GM21576 (cell line): ENCODE data around the gene SLC35F3.
"Not testable (repeated sequence)": the region's sequence is repeated elsewhere in the genome, so short reads cannot be mapped to it uniquely, and the experiment has no call there.

Source experiments
- ATAC-seq: cut with Tn5 transposase; IDR thresholded peaks from one replicate; pipeline ENCODE4 v1.9.1; 2021; ENCODE audit warnings: mild to moderate bottlenecking, moderate library complexity; ENCODE audit not compliant: unreplicated experiment

SLC35F3 gene

DNA sequence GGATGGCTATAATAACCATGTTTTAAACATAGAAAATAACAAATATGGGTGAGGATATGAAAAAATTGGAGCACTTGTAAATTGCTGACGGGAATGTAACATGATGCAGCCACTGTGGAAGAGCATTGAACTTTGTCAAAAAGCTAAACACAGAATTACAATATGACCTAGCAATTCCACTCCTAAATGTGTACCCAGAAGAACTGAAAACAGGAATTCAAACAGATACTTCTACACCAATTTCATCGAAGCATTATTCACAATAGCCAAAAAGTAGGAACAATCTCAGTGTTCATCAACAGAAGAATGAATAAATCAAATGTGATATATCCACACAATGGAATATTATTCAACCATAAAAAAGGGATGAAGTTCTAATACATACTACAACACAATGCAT lies 436.1 kb downstream of the SLC35F3 start:
- no peak for ATAC-seq

- no peak for ATAC-seq
These were observed 438.3 kb downstream of the SLC35F3 start for GRCh38 chr1:234342774-234343173.

DNA sequence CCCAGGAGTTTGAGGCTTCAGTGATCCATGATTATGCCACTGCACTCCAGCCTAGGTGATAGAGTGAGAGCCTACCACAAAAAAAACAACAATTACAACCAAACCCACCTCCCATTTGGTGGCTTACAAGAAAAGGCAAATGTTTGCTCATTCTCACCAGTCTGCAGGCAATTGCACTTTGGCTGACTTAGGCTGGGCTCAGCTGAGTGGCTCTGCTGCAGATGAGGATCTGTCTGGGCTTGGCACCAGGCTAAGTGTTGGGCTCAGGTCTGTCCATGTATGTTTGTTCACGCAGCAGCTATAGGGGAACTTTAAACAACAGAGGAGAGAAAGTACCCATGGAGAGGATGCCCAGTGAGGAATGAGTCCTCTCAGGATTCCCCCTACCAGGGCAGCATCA lies 440.8 kb downstream of the SLC35F3 start:
- ATAC-seq: no peak

GRCh38 chr1:234348964-234349363 lies 444.5 kb downstream of the SLC35F3 start:
- no peak for ATAC-seq

GRCh38 chr1:234355782-234356510 lies 451.5 kb downstream of the SLC35F3 start:
- ATAC-seq: no peak

DNA sequence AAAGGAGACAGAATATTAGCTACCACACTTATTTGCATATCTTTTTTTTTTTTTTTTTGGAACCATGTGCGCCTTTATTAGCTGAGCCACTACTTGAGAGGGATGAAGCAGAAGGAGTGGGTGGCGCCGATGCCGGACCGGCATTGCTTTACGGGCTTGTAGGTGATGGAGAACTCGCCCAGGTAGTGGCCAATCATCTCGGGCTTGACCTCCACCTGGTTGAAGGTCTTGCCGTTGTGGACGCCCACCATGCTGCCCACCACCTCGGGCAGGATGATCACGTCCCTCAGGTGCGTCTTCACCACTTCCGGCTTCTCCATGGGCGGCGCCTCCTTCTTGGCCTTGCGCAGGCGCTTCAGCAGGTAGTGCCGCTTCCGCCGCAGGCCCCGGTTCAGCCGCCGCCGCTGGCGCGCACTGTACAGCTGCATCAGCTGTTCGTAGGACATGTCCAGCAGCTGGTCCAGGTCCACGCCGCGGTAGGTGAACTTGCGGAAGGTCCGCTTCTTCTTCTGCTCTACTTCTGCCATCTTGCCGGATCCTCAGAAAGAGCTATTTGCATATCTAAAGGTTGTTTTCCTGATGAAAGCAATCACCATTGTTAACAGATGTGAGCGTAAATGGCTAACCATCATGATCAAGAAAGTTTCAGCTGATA lies 452.3 kb downstream of the SLC35F3 start:
- not testable (repeated sequence) for ATAC-seq

- no peak for ATAC-seq
These were observed 453.4 kb downstream of the SLC35F3 start for GRCh38 chr1:234357831-234358230.

DNA sequence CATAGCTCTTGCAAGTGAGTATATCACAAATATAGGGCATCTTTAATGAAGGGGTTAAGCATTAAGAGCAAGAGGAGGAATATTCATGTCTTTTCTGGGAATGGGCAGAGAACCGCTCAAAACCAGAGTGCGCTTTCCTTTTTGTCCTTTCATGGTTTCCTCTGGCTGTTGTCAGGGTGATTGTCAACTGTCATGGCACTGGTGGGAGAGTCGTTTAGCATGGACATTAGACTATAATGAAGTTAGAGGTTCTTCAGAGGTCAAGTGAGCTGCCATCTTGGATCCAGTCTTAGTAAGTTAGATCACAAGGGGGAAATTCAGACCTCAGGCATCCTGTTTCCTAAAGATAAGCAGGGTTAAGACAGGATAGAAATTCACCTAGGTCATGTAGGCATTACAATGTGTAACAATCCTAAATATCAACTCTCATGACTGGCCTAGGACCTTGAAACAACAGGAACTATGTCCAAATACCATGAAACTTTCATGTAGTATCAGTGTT lies 456.7 kb downstream of the SLC35F3 start:
- no peak for ATAC-seq

- no peak for ATAC-seq
These were observed 458.1 kb downstream of the SLC35F3 start for GRCh38 chr1:234362558-234362957.

DNA sequence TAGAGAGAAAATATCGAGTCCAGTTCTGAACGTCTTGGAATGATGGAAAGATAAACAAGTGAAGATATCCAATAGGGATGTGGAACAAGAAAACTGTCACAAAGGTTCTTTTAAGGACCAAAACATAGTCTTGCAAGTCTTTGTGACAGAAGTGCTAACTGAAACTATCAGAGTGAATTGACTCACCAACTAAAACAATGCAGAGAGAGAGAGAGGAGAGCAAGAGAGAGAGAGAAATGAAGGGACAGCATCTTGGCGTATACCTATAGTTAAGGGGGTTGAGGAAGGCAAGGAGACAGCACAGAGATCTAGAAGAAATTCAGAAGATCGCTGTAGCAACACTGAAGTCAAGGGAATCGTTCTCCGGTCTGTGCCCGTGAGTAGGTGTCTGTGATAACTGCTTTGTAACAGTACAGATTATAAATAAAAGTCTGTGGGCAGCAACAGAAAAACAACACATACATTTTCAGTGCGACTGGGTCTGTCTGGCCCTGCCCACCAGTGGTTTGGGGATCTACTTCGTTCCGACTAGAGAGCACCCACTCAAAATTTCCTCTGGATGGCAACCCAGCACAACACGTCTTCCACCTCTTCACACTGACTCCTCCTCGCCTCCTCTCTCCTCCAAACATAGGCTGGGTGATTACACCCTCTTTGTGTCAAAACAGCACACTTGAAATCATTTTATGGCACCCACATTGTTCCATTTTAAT lies 464.0 kb downstream of the SLC35F3 start:
- ATAC-seq: no peak

- no peak for ATAC-seq
These were observed 464.6 kb downstream of the SLC35F3 start for GRCh38 chr1:234369033-234369430.

DNA sequence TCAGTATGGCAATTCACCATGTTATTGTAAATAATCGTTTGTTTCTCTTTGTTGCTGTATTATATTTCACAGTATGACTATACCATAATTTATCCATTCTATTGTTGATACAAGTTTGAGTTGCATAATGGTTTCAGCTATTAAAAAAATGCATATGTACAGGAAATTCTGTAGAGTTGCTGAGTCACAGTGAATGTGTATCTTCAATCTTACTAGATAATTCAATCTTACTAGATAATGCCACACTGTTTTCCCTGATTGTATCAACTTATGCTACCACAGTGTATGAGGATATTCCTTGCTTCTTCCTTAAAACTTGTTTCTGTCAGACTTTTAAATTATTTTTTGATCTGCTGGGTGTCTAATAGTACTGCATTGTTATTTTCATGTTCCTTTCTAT lies 465.3 kb downstream of the SLC35F3 start:
- no peak for ATAC-seq

- no peak for ATAC-seq
These were observed 466.9 kb downstream of the SLC35F3 start for GRCh38 chr1:234371414-234371813.

DNA sequence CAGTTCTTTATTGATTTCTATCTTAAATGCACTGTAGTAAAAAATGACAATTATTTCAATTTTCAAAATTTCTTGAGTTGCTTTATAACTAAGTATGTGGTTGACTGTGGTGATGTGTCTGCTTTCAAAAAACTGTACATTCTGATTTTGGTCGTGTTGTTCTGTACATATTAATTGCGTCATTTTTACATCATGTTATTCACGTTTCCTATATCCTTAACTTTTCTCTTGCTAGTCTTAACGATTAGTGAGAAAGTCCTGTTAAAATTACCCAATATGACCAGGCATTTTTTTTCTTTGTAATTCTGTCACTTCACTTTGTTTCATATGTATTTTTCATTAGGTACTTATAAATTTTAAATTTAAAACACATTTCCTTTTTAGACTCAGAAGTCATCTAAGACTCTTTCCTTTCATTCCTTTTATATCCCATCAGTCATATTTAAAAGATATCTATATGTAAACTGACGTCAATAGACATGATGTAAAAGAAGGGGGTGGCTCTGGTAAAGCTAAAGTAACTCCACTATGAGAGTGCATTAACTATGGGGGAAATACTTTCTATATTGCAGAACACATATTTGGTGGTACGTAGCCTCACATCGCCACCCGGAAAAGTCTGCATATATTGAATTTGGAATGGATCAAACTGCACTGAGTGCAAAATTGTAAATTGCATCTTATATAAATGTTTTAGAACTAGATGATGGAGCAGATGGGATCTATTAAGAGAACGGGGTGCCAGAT lies 467.7 kb downstream of the SLC35F3 start:
- no peak for ATAC-seq

DNA sequence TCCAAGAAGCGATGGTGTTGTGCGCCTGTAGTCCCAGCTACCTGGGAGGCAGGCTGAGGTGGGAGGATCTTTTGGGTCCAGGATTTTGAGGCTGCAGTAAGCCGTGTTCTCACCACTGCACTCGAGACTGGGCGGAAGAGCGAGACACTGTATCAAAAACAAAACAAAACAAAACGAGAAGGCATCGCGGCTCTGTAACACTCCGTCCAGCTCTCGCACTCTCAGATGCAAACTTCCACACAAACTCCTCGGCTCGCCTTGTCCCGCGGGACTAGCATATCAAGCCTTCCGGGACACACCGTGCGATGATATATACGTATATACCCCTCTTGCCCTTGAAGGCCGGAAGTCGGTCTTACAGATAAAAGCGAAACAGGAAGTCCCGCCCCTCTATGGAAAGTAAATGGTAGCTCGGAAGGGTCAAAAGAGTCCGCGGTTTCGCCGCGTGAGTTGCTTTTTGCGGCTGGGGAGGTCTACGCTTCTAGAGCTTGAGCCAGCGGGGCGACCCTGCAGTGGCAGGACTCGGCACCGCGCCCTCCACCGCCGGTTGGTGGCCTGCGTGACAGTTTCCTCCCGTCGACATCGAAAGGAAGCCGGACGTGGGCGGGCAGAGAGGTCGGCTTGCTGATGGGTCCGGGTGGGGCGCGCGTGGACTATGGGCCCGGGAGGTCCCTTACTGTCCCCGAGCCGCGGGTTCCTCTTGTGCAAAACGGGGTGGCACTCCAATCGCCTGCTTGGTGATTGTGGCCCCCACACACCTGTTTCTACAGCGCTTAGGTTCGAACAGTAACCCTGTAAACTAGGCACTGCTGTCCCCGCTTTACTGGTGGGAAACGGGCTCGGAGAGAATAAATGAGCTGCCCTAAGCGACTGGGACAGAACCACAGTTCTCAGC lies 468.8 kb downstream of the SLC35F3 start, which contains the start of gene COA6:
TSS of gene COA6 (plus strand) at position 393 of the 895 bp plus-strand sequence. CDS start at position 404, 11 bp downstream.
- peak; percentile 92 for ATAC-seq

GRCh38 chr1:234373959-234374254 lies 469.4 kb downstream of the SLC35F3 start:
- peak; percentile 21 for ATAC-seq
